Progenitor cell of endocrine pancreas (in vitro differentiated cells): Measurements from ENCODE around the gene C19orf33. TPM values are rescaled to one million over a fixed set of nuclear protein-coding genes. Genes with fewer than 3 reads are reported as not detected.

Experiments
- DNase-seq: peaks from one replicate; pipeline ENCODE4 v3.0.0; 2021; ENCODE audit warnings: low spot score; ENCODE audit not compliant: unreplicated experiment
- H3K27ac Mint-ChIP-seq: 2 replicates; pipeline ENCODE4 v1.8.0; 2021; ENCODE audit warnings: mild to moderate bottlenecking, moderate library complexity, mixed read lengths
- H3K27me3 Mint-ChIP-seq: 2 replicates; pipeline ENCODE4 v1.8.0; 2021; ENCODE audit warnings: mixed read lengths
- H3K36me3 Mint-ChIP-seq: 2 replicates; pipeline ENCODE4 v1.8.0; 2022; ENCODE audit warnings: mixed read lengths; ENCODE audit not compliant: insufficient read depth
- H3K4me1 Mint-ChIP-seq: 2 replicates; pipeline ENCODE4 v1.8.0; 2021; ENCODE audit warnings: low read depth, mixed read lengths
- H3K4me3 Mint-ChIP-seq: 2 replicates; pipeline ENCODE4 v1.8.0; 2021; ENCODE audit warnings: low read depth, mild to moderate bottlenecking, moderate library complexity, mixed read lengths
- H3K9me3 Mint-ChIP-seq: 2 replicates; pipeline ENCODE4 v1.8.0; 2021; ENCODE audit warnings: low read depth, mixed read lengths
- CTCF ChIP-seq: fragments of 200-600 bp; sonication (generic); IDR thresholded peaks from one replicate; pipeline ENCODE4 v1.5.0; 2021; ENCODE audit warnings: antibody characterized with exemption, mild to moderate bottlenecking; ENCODE audit not compliant: unreplicated experiment
- total RNA-seq: library from RNA; stranded (reverse); gene quantifications from 2 replicates; pipeline ENCODE4 v1.2.1, GENCODE V29; 2021

Gene C19orf33
- total RNA-seq, 1 donor from 2014 or later: 3.5 TPM

- no peak overlapping the region for H3K4me3 Mint-ChIP-seq
- H3K27me3 Mint-ChIP-seq: peaks cover 57% of the 10 kb centered on the region
- H3K4me1 Mint-ChIP-seq: peaks cover 2% of the 10 kb centered on the region
- no peak for DNase-seq
- no peak overlapping the region for H3K27ac Mint-ChIP-seq
- no peak for TF ChIP-seq CTCF
- H3K9me3 Mint-ChIP-seq: no peaks in the 10 kb centered on the region
- no peaks in the 10 kb centered on the region for H3K36me3 Mint-ChIP-seq
Observed at GRCh38 chr19:38318660-38319059, 14.6 kb downstream of the C19orf33 start.

GRCh38 chr19:38319421-38320258 is 15.6 kb downstream of the C19orf33 start, which contains the start of gene KCNK6:
Gene KCNK6, plus strand, starts transcription at chr19:38319845. Its CDS starts 106 bp downstream, at chr19:38319951.
- peaks cover 57% of the 10 kb centered on the region for H3K27me3 Mint-ChIP-seq
- no peak for DNase-seq
- H3K9me3 Mint-ChIP-seq: no peaks in the 10 kb centered on the region
- no peak for TF ChIP-seq CTCF
- no peak within 1 kb of the TSS for H3K27ac Mint-ChIP-seq
- H3K4me3 Mint-ChIP-seq: peak within 1 kb of the TSS; percentile 64
- H3K4me1 Mint-ChIP-seq: peaks cover 2% of the 10 kb centered on the region
- H3K36me3 Mint-ChIP-seq: no peaks in the 10 kb centered on the region

DNA sequence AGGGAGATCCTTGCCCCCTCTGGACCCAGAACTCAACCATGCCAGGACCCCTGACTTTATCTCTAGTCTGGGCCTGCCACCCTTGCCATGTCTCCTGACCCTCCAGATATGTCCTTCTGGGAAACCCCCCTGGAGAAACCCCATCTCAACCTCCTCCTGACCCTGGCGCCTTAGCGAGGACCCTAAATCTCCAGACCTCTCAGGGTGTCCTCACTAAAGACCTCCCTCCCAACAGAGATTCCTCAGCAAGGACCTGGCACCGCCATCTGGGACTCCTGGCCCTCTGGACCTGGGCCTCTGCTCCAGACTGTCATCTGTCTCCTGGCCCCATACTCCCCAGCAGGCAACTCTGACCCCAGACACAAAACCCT is 16.9 kb downstream of the C19orf33 start:
- Mint-ChIP-seq H3K4me3 (peak overlapping the region; percentile 12), H3K27me3 (peaks cover 61% of the 10 kb centered on the region), H3K27ac (no peak overlapping the region), H3K4me1 (no peaks in the 10 kb centered on the region), H3K36me3 (no peaks in the 10 kb centered on the region), H3K9me3 (no peaks in the 10 kb centered on the region)
- TF ChIP-seq CTCF: no peak
- no peak for DNase-seq

DNA sequence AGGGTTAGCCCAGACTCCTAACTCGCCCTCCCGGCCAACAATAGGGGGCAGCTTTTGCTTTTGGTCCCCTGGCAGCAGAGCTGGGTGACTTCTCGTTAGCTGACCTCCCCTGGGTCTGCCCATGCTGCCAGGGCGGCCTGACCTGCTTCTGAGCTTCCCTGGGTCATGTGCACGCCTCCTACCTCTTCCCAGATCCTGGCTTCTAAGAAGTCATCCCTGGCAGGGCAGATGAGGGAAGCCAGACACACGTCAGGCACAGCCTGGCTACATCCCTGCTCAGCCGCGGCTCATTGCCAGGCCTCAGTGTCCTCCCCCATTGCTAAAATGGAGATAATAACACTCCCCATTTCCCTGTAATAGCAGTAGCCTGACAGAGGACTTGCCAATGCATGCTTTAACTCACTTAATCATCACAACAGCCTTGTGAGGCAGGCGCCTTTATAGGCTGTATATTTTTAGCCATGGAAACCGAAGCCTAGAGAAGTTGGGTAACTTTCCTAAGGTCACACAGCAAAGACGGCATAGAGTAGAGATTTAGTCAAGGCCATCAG is 17.7 kb downstream of the C19orf33 start:
- TF ChIP-seq CTCF: no peak
- peaks cover 59% of the 10 kb centered on the region for H3K27me3 Mint-ChIP-seq
- no peaks in the 10 kb centered on the region for H3K36me3 Mint-ChIP-seq
- no peak for DNase-seq
- no peaks in the 10 kb centered on the region for H3K9me3 Mint-ChIP-seq
- no peak overlapping the region for H3K4me3 Mint-ChIP-seq
- no peaks in the 10 kb centered on the region for H3K4me1 Mint-ChIP-seq
- no peak overlapping the region for H3K27ac Mint-ChIP-seq

DNA sequence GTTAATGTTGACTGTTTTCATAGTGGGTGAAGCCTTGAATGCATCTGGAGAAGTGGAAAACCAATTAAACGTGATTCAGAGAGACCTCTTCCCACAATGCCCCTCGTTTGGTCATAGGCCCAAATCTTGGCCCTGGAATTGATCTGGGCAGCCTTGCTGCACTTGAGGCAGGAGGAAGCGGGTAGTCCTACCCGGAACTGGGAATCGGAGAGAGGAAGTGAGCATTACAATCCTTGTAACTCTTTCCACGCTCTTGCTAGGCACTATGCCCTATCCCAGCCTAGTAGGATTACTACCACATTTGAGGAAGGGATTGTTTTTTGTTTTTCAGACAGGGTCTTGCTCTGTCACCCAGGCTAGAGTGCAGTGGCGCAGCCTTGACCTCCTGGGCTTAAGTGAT is 19.2 kb downstream of the C19orf33 start:
- no peak for DNase-seq
- H3K27ac Mint-ChIP-seq: peak overlapping the region; percentile 53
- no peaks in the 10 kb centered on the region for H3K36me3 Mint-ChIP-seq
- H3K27me3 Mint-ChIP-seq: peaks cover 51% of the 10 kb centered on the region
- no peaks in the 10 kb centered on the region for H3K9me3 Mint-ChIP-seq
- H3K4me3 Mint-ChIP-seq: no peak overlapping the region
- TF ChIP-seq CTCF: no peak
- no peaks in the 10 kb centered on the region for H3K4me1 Mint-ChIP-seq
